Kidney (tissue), 14 donors: ENCODE results near the gene PHKA2. TPM values are rescaled to one million over a fixed set of nuclear protein-coding genes. Genes with fewer than 3 reads are reported as not detected.

Experiments
- DNase-seq, 5 donors: peaks; one replicate each; pipeline ENCODE4 v3.0.0-alpha.2; 2013 to 2020
- FAIRE-seq: peaks from 2 replicates; lab custom pipeline; 2012; peaks lifted over from hg19 to GRCh38; lab: Jason Lieb, UNC
- H3K27ac ChIP-seq, 2 donors: one replicate each; pipeline ENCODE4 v1.7.0; 2013; ENCODE audit warnings: low read depth in 2 of 2, low read length in 2 of 2, inconsistent platforms in 1 of 2
- H3K27me3 ChIP-seq: one replicate; pipeline ENCODE4 v1.7.1; 2013; ENCODE audit warnings: low read length, inconsistent platforms; ENCODE audit not compliant: control insufficient read depth, insufficient read depth
- H3K36me3 ChIP-seq, 3 donors: one replicate each; pipeline versions ENCODE4 v1.7.0 to v1.7.1; 2013; ENCODE audit warnings: low read length in 3 of 3, control low read depth in 1 of 3, inconsistent platforms in 1 of 3; ENCODE audit not compliant: insufficient read depth in 3 of 3, control insufficient read depth in 2 of 3
- H3K4me1 ChIP-seq, 3 donors: one replicate each; pipeline versions ENCODE4 v1.7.0 to v1.7.1; 2013; ENCODE audit warnings: low read length in 3 of 3, inconsistent platforms in 1 of 3, low read depth in 1 of 3; ENCODE audit not compliant: control insufficient read depth in 2 of 3, insufficient read depth in 2 of 3
- H3K4me3 ChIP-seq, 3 donors: one replicate each; pipeline versions ENCODE4 v1.7.0 to v1.8.1; 2013; ENCODE audit warnings: low read length in 3 of 3, control low read depth in 1 of 3, inconsistent platforms in 1 of 3
- H3K9ac ChIP-seq, 3 donors: one replicate each; pipeline versions ENCODE4 v1.7.0 to v1.7.1; 2013; ENCODE audit warnings: low read length in 3 of 3, control low read depth in 1 of 3, inconsistent platforms in 1 of 3
- H3K9me3 ChIP-seq, 3 donors: one replicate each; pipeline versions ENCODE4 v1.7.0 to v1.7.1; 2013; ENCODE audit warnings: low read length in 3 of 3, control low read depth in 1 of 3, inconsistent platforms in 1 of 3; ENCODE audit not compliant: control insufficient read depth in 2 of 3, insufficient read depth in 1 of 3
- CTCF ChIP-seq: IDR thresholded peaks from 3 replicates; pipeline ENCODE4 v1.5.1; 2012; ENCODE audit warnings: mild to moderate bottlenecking, moderate library complexity, borderline replicate concordance; ENCODE audit not compliant: insufficient read depth; ENCODE audit errors: extremely low read depth
- intact Hi-C: fragments of 100-400 bp; cut with DNase I; formaldehyde crosslinking; loops from one replicate; pipeline ENCODE4 v1.11.1; 2022
- polyA plus RNA-seq: library from polyadenylated mRNA; stranded (reverse); fragments of 350-450 nt; fragmentation: Illumina TruSeq; extraction: RNeasy Lipid Tissue Mini Kit (QIAGEN cat#74804); gene quantifications from one replicate; pipeline ENCODE4 v1.2.3, GENCODE V29; 2014; ENCODE audit warnings: low read depth, low replicate concordance; ENCODE audit not compliant: insufficient read depth
- total RNA-seq: library from RNA; stranded (reverse); fragmentation: NEBNext Ultra II Directional; extraction: Animal tissue kit (Norgen Biotek cat#: 25700); gene quantifications from one replicate; pipeline ENCODE4 v1.2.1, GENCODE V29; 2021
- donor health status: control.
- donor health status: control.
- donor health status: control.
- donor health status: control.
- donor health status: control.
- donor health status: DM: yes; HTN: yes; CAD: no.
- donor health status: Normal renal cell carcinoma (clear cell type).

The PHKA2 gene
- total and polyA plus RNA-seq, 2 donors from 2014 or later = 14.7 to 26.3 TPM

- intact Hi-C loops = no loop called here
- DNase-seq = no peak
Measured at GRCh38 chrX:18893536-18893935, 90.4 kb downstream of the PHKA2 start.

GRCh38 chrX:18892899-18893298, 91.0 kb downstream of the PHKA2 start:
- H3K27me3 ChIP-seq = no peaks in the 10 kb centered on the region
- H3K9ac ChIP-seq = no peak overlapping the region
- TF ChIP-seq CTCF = no peak
- intact Hi-C loops = no loop called here
- peaks cover 0 to 2% (median 0%) of the 10 kb centered on the region in 3 donors for H3K4me1 ChIP-seq
- H3K4me3 ChIP-seq = no peak overlapping the region
- no peak overlapping the region for H3K27ac ChIP-seq
- FAIRE-seq (no peak), DNase-seq (no peak)
- H3K9me3 ChIP-seq = no peaks in the 10 kb centered on the region
- peaks cover 0 to 4% (median 0%) of the 10 kb centered on the region in 3 donors for H3K36me3 ChIP-seq

More at GRCh38 chrX:18893536-18893935, 90.4 kb downstream of the PHKA2 start:
- Histone ChIP-seq H3K27ac (no peak overlapping the region), H3K9ac (no peak overlapping the region), H3K36me3 (peaks cover 0 to 4% (median 0%) of the 10 kb centered on the region in 3 donors), H3K9me3 (no peaks in the 10 kb centered on the region), H3K27me3 (no peaks in the 10 kb centered on the region), H3K4me3 (no peak overlapping the region), H3K4me1 (peaks cover 0 to 2% (median 0%) of the 10 kb centered on the region in 3 donors)
- FAIRE-seq = no peak
- TF ChIP-seq CTCF = no peak

GRCh38 chrX:18891548-18891945, 92.4 kb downstream of the PHKA2 start:
- TF ChIP-seq CTCF = no peak
- FAIRE-seq (no peak), DNase-seq (no peak)
- intact Hi-C loops = no loop called here
- Histone ChIP-seq H3K27me3 (no peaks in the 10 kb centered on the region), H3K4me1 (peaks cover 0 to 8% (median 0%) of the 10 kb centered on the region in 3 donors), H3K9me3 (no peaks in the 10 kb centered on the region), H3K27ac (no peak overlapping the region), H3K36me3 (peaks cover 0 to 4% (median 0%) of the 10 kb centered on the region in 3 donors), H3K9ac (no peak overlapping the region), H3K4me3 (no peak overlapping the region)
